GM18499 (cell line): ENCODE results near the gene ELL.
A peak's percentile ranks its signal among the peaks of the same experiment; 100 is the strongest.
"Not testable (repeated sequence)": the region's sequence is repeated elsewhere in the genome, so short reads cannot be mapped to it uniquely, and the experiment has no call there.

ENCODE experiments used
- ATAC-seq: cut with Tn5 transposase; IDR thresholded peaks from one replicate; pipeline ENCODE4 v1.9.1; 2021; ENCODE audit warnings: moderate number of reproducible peaks; ENCODE audit not compliant: insufficient read depth, unreplicated experiment

Gene ELL

DNA sequence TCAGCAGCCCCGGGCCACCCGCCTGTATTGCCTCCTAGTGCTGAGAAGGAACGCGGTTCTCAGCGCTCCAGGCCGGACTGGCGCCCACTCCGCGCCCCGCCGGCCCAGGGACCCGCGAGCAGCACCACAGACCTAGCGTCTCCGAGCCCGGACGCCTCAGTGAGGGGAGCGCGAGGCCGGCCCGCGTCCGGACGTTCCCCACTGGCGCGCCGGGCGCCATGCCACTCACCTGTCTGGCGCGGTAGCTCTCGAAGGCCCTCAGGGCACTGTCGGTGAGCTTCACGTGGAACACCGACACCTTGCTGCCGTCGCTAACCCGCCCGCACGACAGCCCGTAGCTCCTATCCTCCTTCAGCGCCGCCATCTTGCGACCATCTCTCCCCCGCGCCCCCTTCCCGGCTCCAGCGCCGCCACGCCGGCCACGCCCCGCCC, at the start of gene ELL:
ELL (minus strand) TSS at position 379 of the 432 bp plus-strand sequence; CDS start at position 364, 15 bp downstream.
- peak; percentile 3 for ATAC-seq

DNA sequence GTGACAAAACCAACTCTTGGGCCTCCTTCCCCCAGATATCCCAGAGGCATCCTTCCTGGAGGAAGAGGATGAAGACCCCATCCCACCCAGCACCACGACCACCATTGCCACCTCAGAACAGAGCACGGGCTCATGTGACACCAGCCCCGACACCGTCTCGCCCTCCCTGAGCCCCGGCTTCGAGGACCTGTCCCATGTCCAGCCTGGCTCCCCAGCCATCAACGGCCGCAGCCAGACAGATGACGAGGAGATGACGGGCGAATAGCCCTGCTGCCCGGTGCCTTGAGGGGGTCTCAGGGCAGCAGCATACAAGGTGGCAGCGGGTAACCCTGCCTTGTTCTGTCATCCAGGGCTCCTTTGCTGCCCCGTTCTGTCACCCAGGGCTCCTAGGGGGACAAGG, 46.5 kb upstream of the ELL start:
- no peak for ATAC-seq

DNA sequence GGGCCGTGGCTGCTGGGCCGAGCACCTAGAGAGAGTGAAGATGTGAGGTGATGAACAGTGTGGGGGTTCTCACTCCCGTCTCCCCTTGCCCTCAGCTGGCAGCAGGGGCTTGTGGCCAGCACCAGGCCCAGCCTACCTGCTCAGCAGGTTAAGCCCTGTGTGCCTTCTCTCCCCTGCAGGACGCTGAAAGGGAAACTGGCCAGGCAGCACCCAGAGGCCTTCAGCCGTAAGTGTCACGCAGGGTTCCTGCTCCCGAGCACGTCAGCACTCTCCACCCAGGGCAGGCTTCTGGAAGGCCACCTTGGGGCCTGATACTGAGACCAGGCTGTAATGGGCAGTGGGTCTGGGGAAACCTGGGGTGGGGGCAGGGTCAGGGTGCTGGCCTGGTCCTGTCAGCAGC, 45.1 kb upstream of the ELL start:
- no peak for ATAC-seq

DNA sequence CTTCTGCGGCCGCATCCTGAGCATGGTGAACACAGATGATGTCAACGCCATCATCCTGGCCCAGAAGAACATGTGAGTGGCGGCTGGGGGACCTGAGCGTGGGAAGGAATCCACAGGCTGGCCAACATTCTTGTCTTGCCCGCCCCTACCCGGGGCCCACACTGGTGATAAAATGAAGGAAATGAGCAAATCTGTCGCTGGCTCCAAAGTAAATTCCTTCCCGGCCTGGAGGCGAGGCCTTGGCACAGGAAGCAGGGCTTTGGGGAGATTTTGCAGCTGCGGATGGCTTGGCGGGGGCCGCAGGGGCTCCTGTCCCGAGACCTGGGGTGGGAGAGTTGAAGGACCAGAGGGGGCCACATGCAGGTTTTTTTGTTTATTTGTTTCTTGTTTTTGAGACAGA, 40.2 kb upstream of the ELL start:
- ATAC-seq = no peak

DNA sequence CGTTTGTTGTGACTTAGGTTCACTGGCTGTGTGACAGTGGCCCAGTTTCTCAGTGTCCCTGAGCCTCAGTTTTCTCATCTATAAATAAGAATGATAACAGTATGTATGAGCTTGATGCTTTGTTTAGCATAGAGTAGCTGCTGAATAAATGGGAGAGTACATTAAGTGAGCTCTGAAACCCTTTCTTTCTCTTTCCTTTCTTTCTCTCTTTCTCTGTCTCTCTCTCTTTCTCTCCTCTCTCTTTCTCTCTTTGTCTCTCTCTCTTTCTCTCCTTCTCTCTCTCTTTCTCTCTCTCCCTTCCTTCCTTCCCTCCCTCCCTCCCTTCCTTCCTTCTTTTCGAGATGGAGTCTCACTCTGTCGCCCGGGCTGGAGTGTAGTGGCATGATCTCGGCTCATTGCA, 37.8 kb upstream of the ELL start:
- ATAC-seq = no peak

DNA sequence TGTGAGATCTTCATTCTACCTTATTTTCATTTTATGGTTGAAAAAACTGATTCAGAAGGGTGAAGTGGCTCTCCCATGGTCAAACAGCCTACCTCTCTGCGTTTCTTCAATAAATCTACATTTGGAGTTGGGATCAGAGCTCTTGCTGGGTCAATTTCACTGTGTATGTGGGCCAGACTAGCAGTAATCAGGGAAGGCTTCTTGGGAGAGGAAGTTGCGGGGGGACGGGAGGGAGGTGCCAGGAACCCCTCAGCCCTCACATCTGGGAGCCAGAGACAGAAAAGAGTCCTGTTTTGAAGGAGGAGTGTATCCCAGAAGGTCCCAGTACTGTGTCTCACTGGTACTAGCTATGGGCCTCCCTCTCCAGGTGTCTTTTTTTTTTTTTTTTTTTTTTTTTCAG, 36.7 kb upstream of the ELL start:
- ATAC-seq = no peak

DNA sequence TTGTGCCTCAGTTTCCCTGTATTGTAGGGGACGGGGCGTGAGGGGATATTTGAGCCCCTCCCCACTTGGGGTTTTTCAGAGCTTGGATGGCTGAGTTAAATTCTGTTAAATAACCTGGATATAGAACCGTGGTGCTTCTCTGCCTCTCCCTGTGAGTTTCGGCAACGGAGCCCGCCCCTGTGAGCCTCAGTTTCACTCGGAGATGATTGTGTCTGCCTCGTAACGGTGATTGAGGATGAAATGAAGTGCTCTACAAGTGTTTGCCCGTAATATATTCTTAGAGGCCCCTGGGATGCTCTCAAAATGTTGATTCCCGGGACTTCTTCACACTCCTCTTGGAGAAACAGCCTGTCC, 36.3 kb upstream of the ELL start:
- ATAC-seq = no peak

DNA sequence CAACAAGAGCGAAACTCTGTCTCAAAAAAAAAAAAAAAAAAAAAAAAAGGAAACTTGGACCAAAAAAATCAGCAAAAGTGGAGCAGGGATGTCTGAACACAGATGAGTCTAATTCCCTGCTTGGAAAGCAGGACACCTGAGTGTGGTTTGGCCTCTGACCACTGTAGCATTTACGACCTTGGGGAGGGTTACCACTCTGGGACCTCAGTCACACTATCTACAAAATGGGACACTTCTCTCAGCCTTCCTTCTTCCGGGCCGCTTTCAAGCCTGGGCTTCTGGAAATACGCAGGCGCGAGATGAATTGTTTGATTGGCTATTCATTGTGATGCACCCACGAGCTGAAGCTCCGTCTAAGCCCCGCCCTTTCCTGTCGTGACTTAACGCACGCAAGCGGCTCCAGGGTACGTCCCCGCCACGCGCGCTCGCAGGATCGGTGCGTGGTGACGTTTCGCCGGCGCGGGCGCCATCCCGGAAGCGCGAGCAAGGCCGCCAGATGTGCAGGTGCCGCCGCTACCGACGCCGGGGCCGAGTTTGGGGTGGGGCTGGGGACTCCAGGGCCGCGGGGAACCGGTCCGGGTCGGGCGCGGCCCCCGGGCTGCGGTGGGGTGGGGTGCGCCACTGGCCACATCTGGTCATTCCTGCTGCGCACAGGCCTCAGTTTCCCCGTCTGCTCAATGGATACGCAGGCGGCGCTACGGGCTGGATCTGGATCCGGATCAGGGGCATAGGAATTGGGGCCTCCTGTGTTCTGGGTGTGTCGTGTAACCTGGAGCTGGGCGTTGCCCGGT, 35.7 kb upstream of the ELL start, which contains the start of gene KXD1:
KXD1 (plus strand) TSS at position 460 of the 791 bp plus-strand sequence. CDS start 4,187 bp downstream, outside the sequence.
- peak; percentile 63 for ATAC-seq

DNA sequence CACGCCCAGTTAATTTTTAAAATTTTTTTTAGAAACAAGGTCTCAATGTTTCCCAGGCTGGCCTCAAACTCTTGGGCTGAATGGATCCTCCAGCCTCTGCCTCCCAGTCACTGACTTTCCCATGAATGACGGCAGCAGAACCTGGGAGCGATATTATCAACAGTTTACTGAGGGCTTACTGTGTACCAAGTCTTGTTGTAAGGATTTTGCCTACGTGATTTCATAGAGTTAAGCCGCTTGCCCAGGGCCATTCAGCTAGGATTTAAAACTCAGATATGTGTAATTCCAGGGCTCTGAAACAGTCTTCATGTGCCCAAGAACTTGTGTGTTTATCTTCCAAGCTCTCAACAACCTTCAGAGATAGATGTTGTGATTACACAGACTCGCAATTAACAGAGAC, 29.8 kb upstream of the ELL start:
- ATAC-seq = no peak

DNA sequence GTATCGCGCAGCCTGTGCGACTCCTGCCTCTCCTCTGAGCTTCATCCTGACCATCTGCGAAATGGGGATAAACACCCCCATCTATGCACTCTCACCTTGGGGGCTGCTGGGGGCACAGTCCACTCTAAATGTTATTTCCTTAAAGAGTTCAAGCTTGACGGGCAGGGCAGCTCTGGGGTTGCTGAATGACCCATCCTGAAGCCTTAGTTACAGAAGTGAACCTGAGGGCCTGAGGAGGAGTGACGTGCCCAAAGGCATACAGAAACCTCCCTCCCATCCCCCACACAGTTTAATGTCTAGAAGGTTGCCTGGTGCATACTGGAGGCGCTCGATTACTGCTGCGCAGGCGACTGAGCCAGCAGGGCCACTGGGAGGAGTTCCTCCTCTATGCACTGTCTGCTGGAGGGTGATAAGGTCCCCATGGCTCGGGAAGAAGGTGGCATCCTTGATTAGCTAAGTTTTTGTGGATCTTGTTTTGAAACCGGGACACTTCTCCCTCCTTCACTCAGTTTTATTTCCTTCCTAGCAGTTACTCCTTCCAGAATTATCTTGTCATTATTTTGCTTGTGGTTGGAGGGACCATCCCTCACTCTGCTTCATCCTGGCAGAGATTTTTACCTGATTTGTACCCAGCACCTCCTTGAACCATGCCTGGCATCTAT, 22.1 kb upstream of the ELL start:
- ATAC-seq = peak; percentile 64

DNA sequence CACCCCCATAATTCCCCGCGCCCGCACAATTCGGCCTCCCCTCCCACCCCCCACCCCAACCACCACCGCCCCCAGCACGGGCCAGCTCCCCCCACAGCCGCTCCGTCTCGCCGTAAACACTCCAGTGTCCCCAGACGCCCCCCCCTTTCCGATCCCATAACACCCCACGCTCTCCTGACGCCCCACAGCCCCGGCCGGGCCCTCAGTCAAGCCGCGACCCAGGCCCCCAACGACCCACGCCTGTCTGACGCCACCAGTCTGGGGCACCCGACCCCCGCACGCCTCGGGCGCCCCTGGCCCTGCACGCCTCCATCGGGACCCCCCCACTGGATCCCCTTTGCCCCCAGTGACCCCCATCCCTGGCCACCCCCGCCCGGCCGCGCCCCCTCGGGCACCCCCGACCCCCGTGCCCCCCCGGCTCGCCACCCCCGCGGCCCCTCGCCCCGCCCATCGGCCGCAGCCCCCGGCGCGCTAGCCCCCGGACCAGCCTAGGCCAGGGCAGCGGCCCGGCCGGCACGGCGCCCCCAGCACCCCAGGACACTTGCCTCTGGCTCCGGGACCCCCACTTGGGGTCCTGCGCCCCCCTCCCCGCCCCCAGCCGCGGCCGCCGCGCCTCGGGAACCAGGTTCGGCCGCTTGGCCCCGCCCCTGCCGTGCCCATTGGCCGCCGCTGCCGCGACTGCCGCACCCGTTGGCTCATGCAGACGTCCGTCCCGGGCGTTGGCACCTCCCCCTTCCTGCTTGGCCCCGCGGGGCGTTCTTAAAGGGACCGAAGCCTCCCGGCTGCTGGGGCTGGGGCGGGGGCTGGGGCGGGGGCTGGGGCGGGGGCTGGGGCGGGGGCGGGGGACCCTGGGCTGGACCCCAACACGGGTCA, 21.3 kb upstream of the ELL start, which contains the start of gene FKBP8:
FKBP8 (minus strand) TSS at position 633 of the 873 bp plus-strand sequence. CDS start 1,603 bp downstream, outside the sequence.
- no peak for ATAC-seq

DNA sequence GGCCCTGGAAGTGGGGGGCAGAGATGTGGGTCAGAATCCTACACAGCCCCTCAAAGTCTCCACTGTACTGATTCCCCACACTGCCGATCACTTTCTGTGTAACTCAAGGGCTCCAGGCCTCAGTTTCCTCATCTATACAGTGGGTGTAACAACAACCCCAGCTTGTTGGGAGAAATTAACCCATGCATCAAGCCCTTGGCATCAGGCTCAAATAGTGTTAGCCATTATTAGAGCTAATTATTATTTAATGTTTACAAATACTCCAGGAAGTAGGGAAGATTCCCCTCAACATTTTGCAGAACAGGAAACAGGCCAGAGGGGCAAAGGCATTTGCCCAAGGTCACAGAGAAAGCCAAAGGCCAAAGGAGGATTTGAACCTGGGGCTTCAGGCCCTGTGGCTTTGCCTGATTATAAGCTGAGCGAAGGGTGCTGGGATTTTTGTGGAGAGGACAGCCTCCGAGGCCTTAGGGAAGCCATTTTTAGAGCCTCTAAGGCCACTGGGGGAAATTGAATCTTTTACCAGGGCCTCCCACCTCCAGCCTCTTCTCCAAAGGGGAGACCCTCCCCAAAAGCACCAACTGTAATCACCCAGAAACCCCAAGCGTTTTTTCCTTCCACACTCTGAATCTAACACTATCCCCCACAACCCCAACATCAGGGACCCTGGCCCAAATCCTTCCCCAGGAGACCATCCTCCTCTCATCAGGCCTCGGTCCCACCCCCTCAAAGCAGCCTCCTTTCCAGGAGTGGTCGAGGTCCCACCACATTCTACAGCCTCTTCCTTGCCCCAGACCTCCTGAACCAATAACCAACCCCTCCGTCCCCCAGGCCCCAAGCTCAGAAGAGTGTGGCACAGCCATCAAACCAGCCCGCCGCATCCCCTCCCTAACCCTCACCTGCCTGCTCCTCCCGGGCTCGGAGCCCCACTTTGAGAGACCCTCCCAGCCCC, 20.4 kb upstream of the ELL start:
- no peak for ATAC-seq

DNA sequence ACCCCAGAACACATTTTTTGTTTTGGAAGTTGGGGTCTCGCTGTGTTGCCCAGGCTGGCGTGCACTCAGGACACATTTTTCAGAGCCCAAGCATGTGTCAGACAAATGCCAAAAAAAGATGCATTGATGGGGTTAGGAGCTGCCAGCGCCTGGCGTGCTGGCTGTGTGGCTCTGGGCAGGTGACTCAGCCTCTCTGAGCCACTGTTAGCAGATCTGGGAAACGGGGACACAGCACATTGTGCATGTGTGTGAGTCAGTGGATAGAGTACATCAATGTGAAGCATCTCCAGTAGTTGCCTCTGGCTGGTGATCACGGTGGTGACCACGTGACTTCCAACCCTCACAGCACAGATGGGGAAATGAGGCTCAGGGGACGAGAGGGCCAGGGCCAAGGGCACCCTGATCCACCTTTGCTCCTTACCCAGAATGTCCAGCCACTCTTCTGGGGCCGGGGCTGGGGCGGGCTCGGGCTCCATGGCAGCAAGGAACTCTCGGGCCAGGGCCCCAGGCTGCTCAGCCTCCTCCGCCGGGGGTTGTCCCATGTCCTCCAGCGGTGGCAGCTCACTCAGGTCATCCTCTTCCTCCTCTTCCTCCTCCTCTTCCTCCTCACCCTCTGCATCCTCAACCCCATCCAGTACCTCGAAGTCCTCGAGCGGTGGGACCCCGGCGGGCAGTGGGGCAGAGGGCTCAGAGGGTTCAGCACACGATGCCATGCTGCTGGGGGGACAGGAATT, 19.6 kb upstream of the ELL start:
- no peak for ATAC-seq

DNA sequence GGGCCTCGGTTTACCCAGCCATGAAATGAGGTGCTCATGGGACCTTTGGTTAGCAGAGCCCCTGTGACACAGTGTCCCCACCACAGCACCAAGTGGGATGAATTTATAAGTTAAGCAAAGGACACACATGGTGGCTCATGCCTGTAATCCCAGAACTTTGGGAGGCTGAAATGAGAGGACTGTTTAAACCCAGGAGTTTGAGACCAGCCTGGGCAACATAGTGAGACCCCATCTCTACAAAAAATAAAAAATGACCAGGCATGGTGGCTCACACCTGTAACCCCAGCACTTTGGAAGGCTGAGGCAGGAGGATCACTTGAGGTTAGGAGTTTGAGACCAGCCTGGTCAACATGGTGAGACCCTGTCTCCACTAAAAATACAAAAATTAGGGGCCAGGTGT, 18.3 kb upstream of the ELL start:
- ATAC-seq = not testable (repeated sequence)

DNA sequence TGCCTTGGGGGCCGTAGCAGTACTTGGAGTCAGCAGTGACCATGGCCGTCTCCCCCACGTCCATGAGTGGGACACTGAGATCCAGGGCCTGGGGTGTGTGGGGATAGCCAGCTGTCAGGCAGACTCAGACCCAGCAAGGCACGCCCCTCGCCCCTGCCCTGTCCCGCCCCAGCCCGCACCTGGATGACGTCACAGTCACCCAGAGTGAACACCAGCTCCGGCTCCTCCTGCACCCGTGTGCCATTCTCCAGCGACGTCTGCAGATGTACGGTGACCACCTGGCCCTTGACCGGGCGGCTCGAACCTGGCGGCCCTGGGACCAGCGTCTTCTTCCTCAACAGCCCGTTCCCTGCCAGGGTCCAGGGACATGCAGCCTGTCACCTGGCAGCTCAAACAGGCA, 17.5 kb upstream of the ELL start:
- ATAC-seq = no peak

DNA sequence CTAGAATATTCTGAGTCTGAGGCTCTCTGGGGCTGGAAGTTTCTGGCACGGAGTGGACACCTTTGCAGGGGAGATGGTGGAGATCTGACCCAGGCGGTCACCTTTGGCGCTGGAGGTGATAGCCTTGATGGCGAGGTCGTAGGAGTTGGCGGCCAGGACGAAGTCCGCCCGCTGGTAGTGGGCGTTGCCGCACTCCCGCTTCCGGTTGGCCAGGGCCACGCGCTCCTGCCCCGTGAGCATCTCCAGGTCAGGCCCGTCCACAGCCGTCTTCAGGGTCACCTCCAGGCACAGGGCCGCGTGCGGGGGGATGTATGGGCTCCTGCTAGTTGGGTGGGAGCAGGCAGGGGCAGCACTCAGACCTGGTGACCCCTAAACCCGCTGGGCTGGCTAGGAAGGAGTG, 16.2 kb upstream of the ELL start:
- no peak for ATAC-seq

DNA sequence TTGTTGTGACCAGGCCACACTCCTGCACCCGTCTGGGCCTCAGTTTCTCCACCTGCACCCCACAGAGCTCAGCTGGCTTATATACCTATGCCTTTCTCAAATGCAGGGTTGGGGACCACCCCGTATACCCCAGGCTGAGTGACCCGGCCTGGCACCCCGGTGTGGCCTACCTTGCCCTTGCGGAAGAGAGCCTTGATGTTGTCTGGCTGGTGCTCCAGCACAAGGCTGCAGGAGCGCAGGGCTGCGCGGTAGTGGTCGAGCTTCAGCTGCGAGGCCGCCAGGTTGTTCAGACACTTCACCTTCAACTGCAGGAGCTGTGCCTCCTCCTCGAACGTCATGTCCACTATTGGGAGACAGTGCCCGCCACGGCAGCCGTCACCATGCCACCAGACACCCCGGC, 15.6 kb upstream of the ELL start:
- ATAC-seq = no peak

DNA sequence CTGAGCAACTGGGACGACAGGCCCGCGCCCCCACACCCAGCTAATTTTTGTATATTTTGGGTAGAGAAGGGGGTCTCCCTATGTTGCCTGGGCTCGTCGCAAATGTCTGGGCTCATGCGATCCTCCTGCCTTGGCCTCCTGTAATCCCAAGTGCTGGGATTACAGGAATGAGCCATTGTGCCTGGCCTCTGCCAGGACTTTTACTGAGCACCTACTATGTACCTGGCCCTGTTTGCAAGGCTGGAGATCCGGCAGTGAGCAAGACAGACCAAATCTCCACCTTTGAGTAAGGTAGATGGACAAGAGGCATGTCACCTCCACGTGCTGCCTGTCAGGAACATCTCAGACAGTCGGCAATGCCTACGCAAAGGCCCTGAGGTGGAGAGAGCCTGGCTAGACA, 14.6 kb upstream of the ELL start:
- no peak for ATAC-seq

DNA sequence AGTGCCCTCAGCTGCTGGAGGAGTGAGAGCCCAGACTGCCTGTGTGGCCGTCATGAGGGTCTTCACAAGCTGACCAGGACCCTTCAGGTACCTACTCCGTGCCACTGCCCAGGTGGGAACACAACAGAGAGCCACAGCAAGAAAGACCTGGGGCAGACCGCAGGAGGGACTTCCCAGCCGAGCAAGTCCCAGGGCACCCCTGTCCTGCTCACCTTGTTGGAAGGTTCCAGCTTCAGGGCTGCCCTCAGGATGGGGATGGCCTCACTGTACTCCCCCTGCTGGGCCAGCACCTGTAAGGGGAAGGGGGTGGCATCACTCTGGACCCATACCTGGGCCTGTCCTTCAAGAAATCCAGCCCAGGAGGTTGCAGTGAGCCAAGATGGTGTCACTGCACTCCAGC, 11.2 kb upstream of the ELL start:
- ATAC-seq = no peak
